Measurements from ENCODE around the gene TIMM44. TPM values are rescaled to one million over a fixed set of nuclear protein-coding genes. Genes with fewer than 3 reads are reported as not detected.
"Not testable (repeated sequence)": the region's sequence is repeated elsewhere in the genome, so short reads cannot be mapped to it uniquely, and the experiment has no call there.

The TIMM44 gene
- total RNA-seq, 2 donors from 2014 or later, result 47.3 to 83.4 TPM

DNA sequence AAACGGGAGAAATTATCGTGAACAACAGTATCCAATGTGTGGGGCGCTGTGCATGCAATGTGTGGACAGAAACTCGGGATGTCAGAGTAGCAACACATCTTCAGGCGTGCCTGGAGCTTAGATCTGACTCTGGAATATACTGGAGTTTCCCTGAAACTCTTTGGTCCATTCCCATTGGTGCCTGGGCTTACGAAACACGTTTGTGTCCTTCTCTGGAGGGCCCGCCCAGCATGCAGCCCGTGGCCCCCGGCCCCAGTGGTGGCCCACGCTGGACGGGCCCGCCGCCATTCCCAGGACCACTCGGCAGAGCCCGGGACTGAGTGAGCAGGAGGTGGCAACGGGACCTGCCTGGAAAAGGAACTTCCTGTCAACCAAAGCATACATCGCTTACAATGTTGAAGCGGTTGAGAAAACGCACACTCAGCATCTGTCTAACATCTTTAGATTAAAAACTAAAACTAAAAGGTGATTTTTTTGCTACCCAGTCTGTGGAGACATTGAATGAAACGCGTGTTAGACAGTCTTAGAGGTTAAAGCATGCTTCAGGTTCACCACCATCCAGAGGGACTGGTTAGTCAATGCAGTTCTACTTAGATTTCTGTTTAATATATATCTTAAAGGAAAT, 19.3 kb upstream of the TIMM44 start:
- Histone ChIP-seq H3K27ac (no peak overlapping the region), H3K4me1 (replicated peaks) (no peaks in the 10 kb centered on the region), H3K36me3 (no peaks in the 10 kb centered on the region), H3K4me3 (no peak overlapping the region), H3K27me3 (replicated peaks; ENCODE audit: insufficient read depth) (no peaks in the 10 kb centered on the region), H3K9me3 (no peaks in the 10 kb centered on the region)
- TF ChIP-seq, protein P1, sequence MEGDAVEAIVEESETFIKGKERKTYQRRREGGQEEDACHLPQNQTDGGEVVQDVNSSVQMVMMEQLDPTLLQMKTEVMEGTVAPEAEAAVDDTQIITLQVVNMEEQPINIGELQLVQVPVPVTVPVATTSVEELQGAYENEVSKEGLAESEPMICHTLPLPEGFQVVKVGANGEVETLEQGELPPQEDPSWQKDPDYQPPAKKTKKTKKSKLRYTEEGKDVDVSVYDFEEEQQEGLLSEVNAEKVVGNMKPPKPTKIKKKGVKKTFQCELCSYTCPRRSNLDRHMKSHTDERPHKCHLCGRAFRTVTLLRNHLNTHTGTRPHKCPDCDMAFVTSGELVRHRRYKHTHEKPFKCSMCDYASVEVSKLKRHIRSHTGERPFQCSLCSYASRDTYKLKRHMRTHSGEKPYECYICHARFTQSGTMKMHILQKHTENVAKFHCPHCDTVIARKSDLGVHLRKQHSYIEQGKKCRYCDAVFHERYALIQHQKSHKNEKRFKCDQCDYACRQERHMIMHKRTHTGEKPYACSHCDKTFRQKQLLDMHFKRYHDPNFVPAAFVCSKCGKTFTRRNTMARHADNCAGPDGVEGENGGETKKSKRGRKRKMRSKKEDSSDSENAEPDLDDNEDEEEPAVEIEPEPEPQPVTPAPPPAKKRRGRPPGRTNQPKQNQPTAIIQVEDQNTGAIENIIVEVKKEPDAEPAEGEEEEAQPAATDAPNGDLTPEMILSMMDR (IDR thresholded peaks at IDR 0.05), result no peak
- TF ChIP-seq POLR2A (IDR thresholded peaks at IDR 0.05) (no peak), POLR2AphosphoS5 (IDR thresholded peaks at IDR 0.05) (no peak)
- intact Hi-C loops (cut with DNase I), result no loop called here
- WGBS, result 87% methylated on average over 22 of the region's 22 CpGs
- no peak for DNase-seq (ENCODE audit: low spot score)

DNA sequence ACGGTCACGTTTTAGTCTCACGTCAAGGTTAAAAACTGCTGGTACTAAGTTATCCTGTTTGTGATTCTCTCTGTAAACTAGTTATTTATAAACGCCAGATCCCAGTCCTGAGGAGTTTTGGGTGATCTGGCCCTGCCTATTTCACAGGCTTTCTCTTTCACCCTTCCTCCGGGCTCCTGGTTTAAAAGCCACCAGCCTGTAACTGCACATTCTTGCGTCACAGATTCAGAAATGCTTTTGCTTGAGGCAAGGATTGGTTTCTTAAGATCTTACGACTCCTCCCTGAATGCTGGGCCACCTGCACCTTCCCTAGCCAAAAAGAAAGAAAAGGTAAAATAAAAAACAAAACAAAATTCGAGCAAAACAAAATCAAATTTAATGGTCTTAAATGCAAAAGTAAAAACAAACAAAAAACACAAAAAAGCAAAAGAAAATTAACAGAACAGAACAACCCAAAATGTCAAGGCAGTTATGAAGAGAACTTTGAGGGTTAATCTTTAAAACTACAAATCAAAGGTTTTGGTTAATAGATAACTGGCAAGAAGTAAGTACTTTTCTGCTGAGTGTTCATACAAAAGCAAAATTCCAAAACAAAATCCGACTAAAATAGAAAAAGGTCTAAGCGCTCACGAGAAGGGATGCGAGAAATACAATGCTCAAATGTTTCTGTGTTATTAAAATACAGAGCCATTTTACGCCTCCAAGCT, 18.6 kb upstream of the TIMM44 start:
- TF ChIP-seq POLR2A (IDR thresholded peaks at IDR 0.05) (no peak), POLR2AphosphoS5 (IDR thresholded peaks at IDR 0.05) (no peak)
- TF ChIP-seq, protein P1 (IDR thresholded peaks at IDR 0.05), result no peak
- Histone ChIP-seq H3K27ac (no peak overlapping the region), H3K4me1 (replicated peaks) (no peaks in the 10 kb centered on the region), H3K36me3 (no peaks in the 10 kb centered on the region), H3K9me3 (no peaks in the 10 kb centered on the region), H3K27me3 (replicated peaks; ENCODE audit: insufficient read depth) (no peaks in the 10 kb centered on the region), H3K4me3 (no peak overlapping the region)
- DNase-seq (ENCODE audit: low spot score), result no peak
- intact Hi-C loops (cut with DNase I), result no loop called here
- 79% methylated on average over 13 of the region's 13 CpGs for WGBS

GRCh38 chr19:7961082-7961481, 17.6 kb upstream of the TIMM44 start:
- H3K36me3 ChIP-seq; DNase-seq (ENCODE audit: low spot score); H3K27ac ChIP-seq; H3K4me3 ChIP-seq; H3K4me1 ChIP-seq (replicated peaks); H3K27me3 ChIP-seq (replicated peaks; ENCODE audit: insufficient read depth); H3K9me3 ChIP-seq; intact Hi-C loops (cut with DNase I): not testable (repeated sequence)
- 91% methylated on average over 4 of the region's 4 CpGs for WGBS

DNA sequence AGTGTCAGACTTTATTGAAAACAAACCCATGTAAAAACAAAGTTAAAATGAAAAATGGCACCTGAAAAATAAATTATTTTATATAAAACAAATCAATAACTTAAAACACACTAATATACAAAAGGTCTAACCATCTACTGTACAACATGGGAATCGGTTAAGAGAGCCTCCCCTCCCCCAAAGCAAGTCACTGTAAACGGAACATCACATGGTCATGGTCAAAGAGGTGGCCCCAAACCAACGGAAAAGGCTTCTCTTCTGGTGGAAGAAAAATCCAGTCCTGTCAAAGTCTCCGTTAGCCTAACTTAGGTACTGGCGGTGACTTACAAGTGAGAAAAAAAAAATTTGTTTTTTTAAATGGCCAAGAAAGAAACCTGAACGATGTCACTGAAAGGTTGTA, 15.7 kb upstream of the TIMM44 start:
- no peak overlapping the region for H3K4me3 ChIP-seq
- H3K27ac ChIP-seq, result no peak overlapping the region
- no peaks in the 10 kb centered on the region for H3K36me3 ChIP-seq
- H3K9me3 ChIP-seq, result no peaks in the 10 kb centered on the region
- no peak for DNase-seq (ENCODE audit: low spot score)
- WGBS, result 58% methylated on average over 6 of the region's 6 CpGs
- no peaks in the 10 kb centered on the region for H3K27me3 ChIP-seq (replicated peaks; ENCODE audit: insufficient read depth)
- intact Hi-C loops (cut with DNase I), result no loop called here
- H3K4me1 ChIP-seq (replicated peaks), result no peaks in the 10 kb centered on the region
- TF ChIP-seq POLR2A (IDR thresholded peaks at IDR 0.05) (no peak), POLR2AphosphoS5 (IDR thresholded peaks at IDR 0.05) (no peak)
- TF ChIP-seq, protein P1 (IDR thresholded peaks at IDR 0.05), result no peak

DNA sequence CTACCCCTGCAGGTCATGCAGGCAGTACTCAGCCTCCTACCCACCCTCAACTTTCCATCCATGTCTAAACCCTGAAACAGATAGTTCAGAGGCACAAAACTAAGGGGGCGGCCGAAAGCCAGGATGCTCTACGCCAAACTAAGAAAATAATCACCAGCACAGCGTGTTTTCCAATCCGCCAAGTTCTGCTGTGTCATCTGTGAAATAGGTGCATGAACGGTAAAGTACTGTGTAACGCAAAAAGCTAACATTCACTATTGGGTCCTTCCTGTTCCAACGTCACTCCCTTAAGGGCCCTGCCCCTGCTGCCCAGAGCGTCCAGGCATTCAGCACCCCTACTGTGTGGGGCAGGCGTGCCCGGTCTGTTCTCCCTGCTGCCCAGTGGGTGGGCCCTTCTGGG, 12.2 kb upstream of the TIMM44 start:
- no peak for DNase-seq (ENCODE audit: low spot score)
- Histone ChIP-seq H3K36me3 (no peaks in the 10 kb centered on the region), H3K27me3 (replicated peaks; ENCODE audit: insufficient read depth) (no peaks in the 10 kb centered on the region), H3K9me3 (no peaks in the 10 kb centered on the region), H3K4me1 (replicated peaks) (no peaks in the 10 kb centered on the region), H3K27ac (no peak overlapping the region), H3K4me3 (no peak overlapping the region)
- intact Hi-C loops (cut with DNase I), result no loop called here
- 90% methylated on average over 11 of the region's 11 CpGs for WGBS
- TF ChIP-seq, protein P1 (IDR thresholded peaks at IDR 0.05), result no peak
